MG63 (cell line): Measurements from ENCODE around the gene SVIL. TPM values are rescaled to one million over a fixed set of nuclear protein-coding genes. Genes with fewer than 3 reads are reported as not detected.

ENCODE experiments used
- DNase-seq: peaks from one replicate; pipeline ENCODE4 v3.0.0-alpha.2; 2020
- H3K27me3 ChIP-seq: fragments of 250-450 bp; sonication (Bioruptor Pico); 2 replicates; pipeline ENCODE4 v1.5.1; 2020; ENCODE audit warnings: mild to moderate bottlenecking, moderate library complexity
- H3K36me3 ChIP-seq: fragments of 250-450 bp; sonication (Bioruptor Pico); 2 replicates; pipeline ENCODE4 v1.5.1; 2020; ENCODE audit warnings: mild to moderate bottlenecking, moderate library complexity
- H3K4me3 ChIP-seq: fragments of 250-450 bp; sonication (Bioruptor Pico); 2 replicates; pipeline ENCODE4 v1.5.1; 2020; ENCODE audit warnings: mild to moderate bottlenecking, moderate library complexity
- H3K9me3 ChIP-seq: fragments of 250-450 bp; sonication (Bioruptor Pico); 2 replicates; pipeline ENCODE4 v1.5.1; 2020; ENCODE audit warnings: mild to moderate bottlenecking, moderate library complexity
- total RNA-seq: library from RNA; depleted of rRNA; stranded (reverse); fragments of >200 nt; shearing (Covaris generic); gene quantifications from 2 replicates; pipeline ENCODE4 v1.2.3, GENCODE V29; 2014; ENCODE audit warnings: low replicate concordance

SVIL gene
- total RNA-seq, 1 experiment from 2014 or later = 5.6 TPM

DNA sequence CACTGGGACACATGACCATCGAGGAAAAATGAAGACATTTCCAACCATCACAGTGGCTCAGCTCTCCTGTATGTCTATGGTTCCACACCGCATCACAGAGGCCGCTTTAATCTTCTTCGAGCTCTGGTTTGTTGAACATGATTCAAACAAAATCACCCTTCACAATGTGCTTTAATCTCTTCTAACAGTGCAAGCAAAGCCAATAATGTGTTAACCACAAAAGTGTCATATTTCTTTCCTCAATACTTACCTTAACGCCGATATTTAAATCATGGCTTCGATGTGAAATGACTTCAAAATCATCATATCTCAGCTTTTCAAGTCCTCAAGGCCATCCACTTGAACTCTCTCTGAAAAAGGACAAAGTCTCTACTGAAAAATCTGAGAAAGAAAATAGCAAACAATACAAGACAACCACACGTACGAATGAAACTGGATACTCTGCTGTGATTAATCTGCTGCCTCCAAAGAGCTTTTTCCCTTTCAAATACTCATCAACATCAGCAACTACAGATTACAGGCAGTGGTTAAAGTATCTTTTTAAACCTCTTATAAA lies 23.0 kb upstream of the SVIL start:
- no peak for DNase-seq
- H3K27me3 ChIP-seq = no peaks in the 10 kb centered on the region
- peaks cover 25% of the 10 kb centered on the region for H3K9me3 ChIP-seq
- H3K4me3 ChIP-seq = no peak overlapping the region
- peaks cover 17% of the 10 kb centered on the region for H3K36me3 ChIP-seq

DNA sequence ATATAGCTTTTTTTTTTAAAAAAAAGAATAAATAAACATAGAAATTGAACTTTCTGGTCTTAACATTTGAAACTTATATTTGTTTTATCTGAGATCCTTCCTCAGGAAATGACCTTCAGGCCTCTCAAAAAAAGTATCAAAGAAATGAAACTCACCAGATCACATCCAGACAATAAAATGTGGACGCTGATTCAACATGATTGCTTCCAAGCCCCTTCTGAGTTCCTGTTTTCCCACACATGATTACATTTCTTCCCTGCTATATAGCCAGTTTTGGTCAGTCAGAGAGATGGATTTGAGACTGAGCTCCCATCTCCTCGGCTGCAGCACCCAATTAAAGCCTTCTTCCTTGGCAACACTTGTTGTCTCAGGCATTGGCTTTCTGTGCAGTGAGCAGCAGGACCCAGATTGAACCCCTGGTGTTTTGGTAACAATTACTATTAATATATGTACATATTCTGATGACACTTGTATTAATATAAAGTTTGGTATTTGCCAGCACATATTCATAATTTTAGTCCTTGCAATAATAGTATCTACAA lies 21.8 kb upstream of the SVIL start:
- Histone ChIP-seq H3K36me3 (peaks cover 17% of the 10 kb centered on the region), H3K4me3 (no peak overlapping the region), H3K9me3 (peaks cover 25% of the 10 kb centered on the region), H3K27me3 (no peaks in the 10 kb centered on the region)
- DNase-seq = no peak

DNA sequence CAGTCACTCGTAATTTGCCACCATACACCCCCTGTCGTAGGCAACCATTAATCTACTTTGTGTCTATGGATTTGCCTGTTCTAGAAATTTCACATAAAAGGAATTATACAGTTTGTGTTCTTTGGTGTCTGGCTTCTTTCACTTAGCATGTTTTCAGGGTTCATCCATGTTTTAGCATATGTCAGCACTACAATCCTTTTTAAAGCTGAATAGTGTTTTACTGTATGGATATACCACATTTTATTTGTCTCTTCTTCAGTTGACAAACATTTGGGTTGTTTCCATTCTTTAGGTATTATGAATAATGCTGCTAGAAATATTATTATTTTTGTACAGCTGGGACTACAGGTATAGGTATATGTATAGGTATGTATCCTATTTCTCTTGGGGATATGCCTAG lies 17.4 kb upstream of the SVIL start:
- Histone ChIP-seq H3K27me3 (no peaks in the 10 kb centered on the region), H3K9me3 (peaks cover 13% of the 10 kb centered on the region), H3K4me3 (no peak overlapping the region), H3K36me3 (peaks cover 10% of the 10 kb centered on the region)
- no peak for DNase-seq

DNA sequence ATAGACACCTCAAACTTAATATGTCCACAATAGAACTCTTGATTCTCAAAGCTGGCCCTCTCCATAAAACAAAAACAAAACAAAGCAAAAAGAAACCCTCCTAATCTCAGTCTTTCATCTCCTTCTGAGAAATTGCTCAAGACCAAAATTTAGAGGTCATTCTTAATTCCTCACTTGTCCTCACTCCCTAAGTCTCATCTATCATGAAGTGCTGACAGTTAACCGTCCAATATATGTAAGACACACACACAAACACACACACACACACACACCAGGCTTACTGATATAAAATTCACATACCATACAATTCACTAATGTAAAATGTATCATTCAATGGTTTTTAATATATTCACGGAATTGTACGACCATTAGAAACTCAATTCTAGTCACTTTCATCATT lies 17.0 kb upstream of the SVIL start:
- H3K27me3 ChIP-seq = no peaks in the 10 kb centered on the region
- H3K4me3 ChIP-seq = no peak overlapping the region
- peaks cover 6% of the 10 kb centered on the region for H3K36me3 ChIP-seq
- DNase-seq = no peak
- peaks cover 9% of the 10 kb centered on the region for H3K9me3 ChIP-seq

DNA sequence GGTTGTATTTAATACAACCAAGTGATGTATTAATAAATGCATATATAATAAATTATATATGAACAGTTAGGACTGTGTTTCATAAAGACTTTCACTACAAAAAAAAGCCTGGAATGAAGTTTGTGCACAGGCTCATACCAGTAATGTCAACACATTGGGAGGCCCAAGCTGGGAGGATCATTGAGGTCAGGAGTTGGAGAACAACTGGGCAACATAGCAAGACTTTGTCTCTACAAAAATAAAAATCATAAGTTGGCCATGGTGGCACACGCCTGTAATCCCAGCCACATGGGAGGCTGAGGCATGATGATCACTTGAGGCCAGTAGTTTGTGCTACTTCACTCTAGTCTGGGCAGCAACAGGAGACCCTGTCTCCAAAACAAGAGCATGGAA lies 15.8 kb upstream of the SVIL start:
- Histone ChIP-seq H3K27me3 (no peaks in the 10 kb centered on the region), H3K9me3 (0 out of 2 replicates have a peak, but pooled peaks cover 2% of the 10 kb centered on the region), H3K4me3 (no peak overlapping the region), H3K36me3 (peaks cover 2% of the 10 kb centered on the region; the same call in 1 of the 2 replicates)
- DNase-seq = no peak

DNA sequence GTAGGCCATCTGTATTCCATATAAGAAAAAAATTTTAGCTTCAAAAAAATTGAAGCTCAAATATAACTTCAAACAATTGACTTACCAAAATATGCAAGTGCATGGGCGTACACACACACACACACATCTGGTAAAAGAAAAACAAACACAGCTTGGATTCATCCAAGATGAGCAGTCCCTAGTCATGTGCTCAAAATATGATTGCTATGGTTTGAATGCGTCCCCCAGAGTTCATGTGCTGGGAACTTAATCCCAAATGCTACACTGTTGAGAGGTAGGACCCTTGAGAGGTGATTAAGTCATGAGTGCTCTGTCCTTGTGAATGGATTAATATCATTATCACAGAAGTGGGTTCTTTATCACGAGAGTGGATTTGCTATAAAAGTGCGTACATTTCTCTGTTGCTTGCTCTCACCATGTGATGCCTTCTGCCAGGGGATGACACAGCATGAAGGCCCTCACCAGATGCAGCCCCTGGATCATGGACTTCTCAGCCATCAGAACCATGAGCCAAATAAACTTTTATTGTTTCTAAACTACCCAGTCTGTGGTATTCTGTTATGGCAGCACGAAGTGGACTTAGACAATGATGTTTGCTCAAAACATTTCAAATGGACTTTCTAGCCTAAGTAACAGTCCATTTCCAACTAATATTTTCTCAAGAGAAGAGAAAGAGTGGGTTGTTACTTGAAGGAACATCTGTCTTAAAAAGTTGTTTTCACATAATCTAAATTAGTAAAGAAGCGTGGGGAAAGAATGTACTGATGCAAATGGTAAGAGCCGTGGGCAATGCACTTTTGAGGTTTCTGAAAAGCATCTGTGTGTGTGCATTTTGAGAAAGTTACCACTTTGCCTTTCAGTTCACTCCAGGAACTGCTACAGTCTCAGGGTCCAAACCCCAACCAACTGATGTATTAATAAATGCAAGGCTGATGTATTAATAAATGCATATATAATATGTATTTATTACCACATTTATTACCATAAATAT lies 15.1 kb upstream of the SVIL start:
- H3K36me3 ChIP-seq = peaks cover 2% of the 10 kb centered on the region; the same call in 1 of the 2 replicates
- 0 out of 2 replicates have a peak, but pooled peaks cover 2% of the 10 kb centered on the region for H3K9me3 ChIP-seq
- no peak overlapping the region for H3K4me3 ChIP-seq
- DNase-seq = no peak
- H3K27me3 ChIP-seq = no peaks in the 10 kb centered on the region

DNA sequence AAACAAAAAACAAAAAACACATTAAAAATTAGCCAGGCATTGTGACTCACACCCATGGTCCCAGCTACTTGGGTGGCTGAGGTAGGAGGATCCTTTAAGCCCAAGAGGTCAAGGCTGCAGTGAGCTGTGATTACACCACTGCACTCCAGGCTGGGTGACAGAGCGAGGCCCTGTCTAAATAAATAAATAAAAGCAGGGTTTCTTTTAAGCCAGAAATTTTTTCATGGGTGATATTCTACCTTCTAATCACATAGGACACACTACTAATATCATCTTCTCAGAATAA lies 14.2 kb upstream of the SVIL start:
- Histone ChIP-seq H3K4me3 (no peak overlapping the region), H3K9me3 (no peaks in the 10 kb centered on the region), H3K27me3 (no peaks in the 10 kb centered on the region), H3K36me3 (no peaks in the 10 kb centered on the region)
- peak; percentile 61 for DNase-seq

DNA sequence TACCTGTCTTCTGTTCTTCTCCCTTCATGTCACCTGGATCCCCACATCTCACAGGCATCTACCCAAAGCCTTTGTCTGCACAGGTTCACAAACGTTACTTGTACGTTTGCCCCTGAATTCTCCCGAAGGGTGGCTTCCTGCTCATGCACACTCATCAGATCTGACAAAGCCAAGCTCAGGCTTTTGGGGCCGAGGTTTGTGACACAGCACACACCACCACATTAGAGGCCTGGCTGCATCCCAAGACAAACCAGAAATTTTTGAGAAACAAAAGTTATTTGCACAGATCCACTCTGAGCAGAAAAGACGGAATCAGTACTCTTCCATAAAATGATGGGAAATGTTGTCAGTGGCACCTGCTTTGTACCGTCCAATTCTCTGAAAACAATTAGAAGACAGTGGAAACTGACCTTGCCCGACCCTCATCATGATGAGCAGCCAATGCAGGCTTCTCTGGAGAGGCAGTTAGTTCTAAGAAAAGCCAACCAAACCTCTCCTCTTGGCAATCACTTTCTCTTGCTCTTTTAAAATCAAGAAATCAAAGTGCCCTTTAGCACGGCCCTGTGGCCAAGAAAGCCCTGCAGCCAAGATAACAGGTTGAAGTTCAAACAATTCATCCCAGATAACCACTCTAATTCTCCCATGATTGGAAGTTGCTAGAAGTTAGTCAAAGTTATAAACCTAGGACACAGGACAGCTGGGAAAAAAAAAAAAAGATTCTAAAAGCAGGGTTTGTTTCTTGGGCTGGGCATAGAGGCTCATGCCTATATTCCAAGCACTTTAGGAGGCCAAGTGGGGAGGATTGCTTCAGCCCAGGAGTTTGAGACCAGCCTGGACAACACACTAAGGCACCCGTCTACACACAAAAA lies 13.6 kb upstream of the SVIL start:
- Histone ChIP-seq H3K4me3 (no peak overlapping the region), H3K9me3 (no peaks in the 10 kb centered on the region), H3K27me3 (no peaks in the 10 kb centered on the region), H3K36me3 (no peaks in the 10 kb centered on the region)
- no peak for DNase-seq

DNA sequence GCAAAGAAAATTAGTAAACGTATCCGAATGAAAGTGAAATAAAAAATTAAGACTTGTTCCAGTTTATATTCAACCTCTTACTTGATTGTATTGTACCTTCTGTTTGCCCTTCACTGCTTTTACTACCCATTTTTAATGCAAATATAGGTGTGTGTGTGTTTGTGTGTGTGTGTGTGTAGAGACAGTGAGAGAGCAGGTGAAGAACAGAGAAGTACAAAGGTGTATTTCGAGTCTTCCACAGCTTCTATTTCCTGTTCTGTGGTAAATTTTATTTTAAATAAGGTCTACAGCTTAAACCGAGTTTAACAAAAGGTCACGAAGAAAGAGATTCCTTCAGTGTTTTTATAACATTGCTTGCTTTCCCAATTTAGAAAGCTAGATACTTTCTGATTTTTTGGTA lies 12.7 kb upstream of the SVIL start:
- no peak for DNase-seq
- Histone ChIP-seq H3K4me3 (no peak overlapping the region), H3K27me3 (no peaks in the 10 kb centered on the region), H3K36me3 (no peaks in the 10 kb centered on the region), H3K9me3 (no peaks in the 10 kb centered on the region)

DNA sequence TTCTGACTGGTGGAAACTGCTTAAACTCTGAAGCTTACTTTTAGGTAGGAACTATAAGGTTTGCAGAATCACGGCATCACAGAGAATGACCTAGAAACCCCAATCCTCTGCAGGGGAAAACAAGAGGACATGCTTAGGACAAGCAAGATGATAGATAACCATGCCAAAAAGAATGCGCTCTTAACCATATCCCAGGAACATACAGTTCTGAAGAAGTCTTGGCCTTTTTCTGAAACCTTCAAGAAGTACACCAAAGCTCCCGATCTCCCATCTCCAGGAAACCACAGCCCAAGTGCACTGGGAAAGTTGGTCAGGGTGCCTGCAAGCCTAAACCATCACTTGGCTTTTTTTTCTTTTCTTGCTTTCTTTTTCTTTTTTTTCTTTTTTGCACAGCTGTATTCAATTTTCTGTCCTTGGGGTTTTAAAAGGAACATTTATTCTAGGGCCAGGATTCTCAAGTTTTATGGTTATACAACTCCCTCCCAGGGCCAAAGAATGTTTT lies 12.2 kb upstream of the SVIL start:
- no peak overlapping the region for H3K4me3 ChIP-seq
- H3K27me3 ChIP-seq = no peaks in the 10 kb centered on the region
- DNase-seq = no peak
- no peaks in the 10 kb centered on the region for H3K36me3 ChIP-seq
- no peaks in the 10 kb centered on the region for H3K9me3 ChIP-seq

DNA sequence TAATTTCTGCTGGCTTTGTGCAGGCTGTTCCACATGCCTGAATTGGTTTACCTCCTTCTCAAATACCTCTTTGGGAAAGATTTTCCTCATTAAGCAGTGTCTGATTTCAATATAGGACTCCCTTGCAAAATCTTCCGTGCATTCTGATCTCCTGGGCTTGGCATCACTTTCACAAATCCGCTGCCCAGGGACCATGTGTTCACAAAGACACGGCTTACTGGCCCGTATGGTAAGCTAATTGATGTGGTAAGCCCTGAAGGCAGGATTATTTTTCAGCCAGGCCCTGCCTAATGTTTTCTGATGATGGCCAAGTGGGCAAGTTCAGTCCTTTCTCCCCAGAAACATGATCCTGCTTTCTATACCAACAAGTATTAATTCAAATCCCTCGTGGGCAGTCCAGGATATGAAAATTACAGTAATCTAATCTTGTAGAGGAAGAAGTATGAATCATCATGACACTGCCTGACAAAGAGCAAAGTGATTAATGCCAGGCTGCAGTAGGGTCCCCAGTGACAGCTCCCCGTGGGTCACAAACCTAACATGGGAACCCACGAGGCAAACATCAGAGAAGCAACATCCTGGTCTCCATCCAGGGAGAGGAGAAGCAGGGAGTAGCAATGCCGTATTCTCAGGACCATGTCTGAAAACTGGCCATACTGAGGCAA lies 11.6 kb upstream of the SVIL start:
- Histone ChIP-seq H3K9me3 (no peaks in the 10 kb centered on the region), H3K27me3 (no peaks in the 10 kb centered on the region), H3K36me3 (no peaks in the 10 kb centered on the region), H3K4me3 (no peak overlapping the region)
- DNase-seq = peak; percentile 87

DNA sequence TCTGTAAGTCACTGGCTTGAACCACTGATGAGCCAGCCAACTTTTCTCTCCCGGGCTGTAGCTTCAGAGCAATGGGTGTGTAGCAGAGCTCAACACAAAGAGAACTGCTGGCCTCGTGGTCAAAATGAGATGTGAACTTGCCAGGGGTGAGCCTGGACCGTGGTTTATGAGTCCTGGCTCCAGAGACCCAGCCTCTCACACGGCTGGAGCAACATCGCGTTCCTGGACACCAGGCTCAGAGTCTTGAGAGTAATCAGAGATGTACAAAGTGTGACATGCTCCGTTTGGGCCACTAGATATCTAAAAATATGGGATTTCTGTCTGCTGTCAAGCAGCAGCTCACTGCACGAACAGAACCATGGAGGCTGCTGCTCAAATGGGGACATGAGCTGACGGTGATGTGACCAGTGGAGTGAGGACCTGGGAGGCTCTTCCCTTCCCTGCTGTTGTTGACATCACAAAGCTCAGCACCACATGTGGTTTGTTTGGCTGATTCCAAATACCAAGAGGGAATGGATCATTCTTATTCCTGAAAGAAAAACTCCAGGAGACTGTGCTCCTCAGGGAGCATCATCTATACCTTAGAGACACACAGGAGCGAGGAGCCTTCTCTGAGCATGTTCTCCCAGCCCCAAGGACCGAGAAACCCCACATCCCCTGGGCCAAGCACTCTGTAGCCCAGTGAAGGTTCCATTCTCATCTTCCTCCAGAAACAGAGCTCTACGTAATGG lies 9.2 kb upstream of the SVIL start:
- H3K27me3 ChIP-seq = no peaks in the 10 kb centered on the region
- no peak for DNase-seq
- no peaks in the 10 kb centered on the region for H3K36me3 ChIP-seq
- no peaks in the 10 kb centered on the region for H3K9me3 ChIP-seq
- H3K4me3 ChIP-seq = no peak overlapping the region

DNA sequence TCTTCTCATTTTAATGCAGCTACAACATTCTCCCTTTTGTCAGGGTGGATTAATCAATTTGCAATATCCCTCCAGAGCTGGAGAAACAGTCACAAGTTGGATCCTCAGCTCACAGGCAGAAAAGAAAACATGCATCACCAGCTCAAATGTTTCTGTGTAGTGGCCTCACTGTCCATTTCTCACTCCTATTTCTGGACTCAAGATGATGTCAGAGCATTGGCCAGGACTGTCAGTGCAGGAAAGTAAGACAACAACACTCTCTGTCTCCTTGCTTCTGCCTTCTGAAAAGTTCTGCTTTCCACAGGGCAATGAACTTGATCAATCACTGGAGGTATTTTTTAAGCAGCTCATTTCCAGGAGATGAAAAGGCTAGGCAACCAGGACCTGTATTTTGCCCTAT lies 8.2 kb upstream of the SVIL start:
- H3K4me3 ChIP-seq = no peak overlapping the region
- no peaks in the 10 kb centered on the region for H3K27me3 ChIP-seq
- no peaks in the 10 kb centered on the region for H3K9me3 ChIP-seq
- no peaks in the 10 kb centered on the region for H3K36me3 ChIP-seq
- no peak for DNase-seq

DNA sequence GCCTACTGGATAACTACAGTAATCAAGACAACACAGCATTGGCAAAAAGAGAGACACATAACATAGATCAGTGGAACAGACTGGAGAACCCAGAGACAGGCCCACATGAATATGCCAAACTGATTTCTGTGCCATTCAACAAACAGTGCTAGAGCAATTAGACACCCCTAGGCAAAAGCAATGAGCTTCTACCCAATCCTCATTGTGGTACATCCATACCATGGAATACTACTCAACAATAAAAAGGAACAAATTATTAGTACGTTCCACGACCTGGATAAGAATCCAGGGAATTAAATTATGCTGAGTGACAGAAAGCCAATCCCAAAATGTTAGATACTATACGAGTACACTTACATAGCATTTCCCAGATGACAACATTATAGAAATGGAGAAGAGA lies 2.8 kb upstream of the SVIL start:
- Histone ChIP-seq H3K9me3 (no peaks in the 10 kb centered on the region), H3K4me3 (no peak overlapping the region)
- DNase-seq = no peak

DNA sequence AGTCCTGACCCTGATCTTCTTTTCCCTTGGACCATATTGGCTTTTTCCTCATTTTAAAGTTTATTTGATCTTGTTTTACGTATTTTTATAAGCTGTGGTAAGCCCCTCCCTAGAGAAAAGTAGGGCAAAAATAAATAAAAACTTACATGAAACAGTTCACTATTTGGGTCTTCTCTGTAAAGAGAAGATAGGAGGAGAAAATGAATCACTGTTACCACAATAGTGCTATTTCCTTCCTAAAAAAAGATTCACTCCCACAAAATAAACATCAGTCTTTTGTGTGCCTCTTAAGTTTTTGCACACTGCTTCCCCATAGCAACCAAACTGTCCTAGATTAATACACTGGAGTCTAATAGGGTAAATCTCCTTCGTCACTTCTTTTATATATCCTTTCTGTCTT lies 1.4 kb upstream of the SVIL start:
- Histone ChIP-seq H3K27me3 (no peaks in the 10 kb centered on the region), H3K36me3 (no peaks in the 10 kb centered on the region), H3K4me3 (no peak overlapping the region), H3K9me3 (no peaks in the 10 kb centered on the region)
- no peak for DNase-seq

More for the DNA sequence above, 2.8 kb upstream of the SVIL start:
- no peaks in the 10 kb centered on the region for H3K27me3 ChIP-seq
- H3K36me3 ChIP-seq = no peaks in the 10 kb centered on the region

DNA sequence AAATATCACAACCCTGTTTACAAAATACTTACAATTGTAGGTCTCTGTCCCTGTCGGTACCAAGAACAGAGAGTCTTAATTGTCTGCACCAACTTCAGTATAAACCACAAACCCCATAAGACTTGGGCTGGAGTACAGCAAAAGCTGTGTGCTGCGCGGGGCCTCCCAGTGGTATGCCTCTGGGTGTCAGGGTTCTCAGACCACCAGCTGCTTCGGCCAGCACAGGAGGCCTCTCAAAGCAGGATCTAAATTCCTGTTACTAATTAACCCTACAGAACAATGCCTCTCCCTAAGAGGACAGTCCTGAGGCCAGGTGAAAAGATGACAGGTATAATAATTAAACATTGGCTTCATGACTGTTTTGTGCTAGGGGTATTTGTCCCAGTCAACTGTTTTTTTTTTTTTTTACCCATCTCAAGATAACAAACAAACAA lies 957 bp upstream of the SVIL start:
- no peak overlapping the region for H3K4me3 ChIP-seq
- no peaks in the 10 kb centered on the region for H3K27me3 ChIP-seq
- no peaks in the 10 kb centered on the region for H3K9me3 ChIP-seq
- no peaks in the 10 kb centered on the region for H3K36me3 ChIP-seq
- DNase-seq = no peak
